B cell (primary cell): Measurements from ENCODE around the gene ZFYVE21.

Source experiments
- EZH2 ChIP-seq: IDR thresholded peaks from 2 replicates; pipeline ENCODE4 v1.6.1; 2012; ENCODE audit warnings: borderline replicate concordance, low read depth, mild to moderate bottlenecking, moderate library complexity, low read length; ENCODE audit not compliant: insufficient read depth, poor library complexity, severe bottlenecking
- TF ChIP-seq, protein P1 (sequence below): fragments of 200-600 bp; IDR thresholded peaks from one replicate; pipeline ENCODE4 v1.8.0; 2022; ENCODE audit warnings: antibody characterized with exemption, mild to moderate bottlenecking

DNA sequence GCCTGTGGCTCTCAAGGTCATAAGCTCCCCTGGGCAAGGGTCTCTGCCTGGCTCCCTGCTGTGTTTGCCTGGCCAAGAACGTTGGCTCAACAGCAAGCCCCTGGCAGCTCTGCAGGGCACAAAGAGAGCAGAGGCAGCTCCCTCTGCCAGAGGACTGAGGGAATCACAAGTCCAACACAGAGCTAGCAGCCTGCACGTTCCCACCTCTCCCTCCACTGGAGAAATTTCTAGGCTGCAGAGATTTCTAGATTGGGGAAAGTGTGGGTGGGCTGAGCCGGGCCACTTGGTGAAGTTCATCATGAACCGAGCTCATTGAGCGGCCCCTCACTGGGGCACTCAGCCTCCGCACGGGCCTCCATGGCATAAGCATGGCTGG lies 19.8 kb downstream of the ZFYVE21 start:
- TF ChIP-seq, protein P1, sequence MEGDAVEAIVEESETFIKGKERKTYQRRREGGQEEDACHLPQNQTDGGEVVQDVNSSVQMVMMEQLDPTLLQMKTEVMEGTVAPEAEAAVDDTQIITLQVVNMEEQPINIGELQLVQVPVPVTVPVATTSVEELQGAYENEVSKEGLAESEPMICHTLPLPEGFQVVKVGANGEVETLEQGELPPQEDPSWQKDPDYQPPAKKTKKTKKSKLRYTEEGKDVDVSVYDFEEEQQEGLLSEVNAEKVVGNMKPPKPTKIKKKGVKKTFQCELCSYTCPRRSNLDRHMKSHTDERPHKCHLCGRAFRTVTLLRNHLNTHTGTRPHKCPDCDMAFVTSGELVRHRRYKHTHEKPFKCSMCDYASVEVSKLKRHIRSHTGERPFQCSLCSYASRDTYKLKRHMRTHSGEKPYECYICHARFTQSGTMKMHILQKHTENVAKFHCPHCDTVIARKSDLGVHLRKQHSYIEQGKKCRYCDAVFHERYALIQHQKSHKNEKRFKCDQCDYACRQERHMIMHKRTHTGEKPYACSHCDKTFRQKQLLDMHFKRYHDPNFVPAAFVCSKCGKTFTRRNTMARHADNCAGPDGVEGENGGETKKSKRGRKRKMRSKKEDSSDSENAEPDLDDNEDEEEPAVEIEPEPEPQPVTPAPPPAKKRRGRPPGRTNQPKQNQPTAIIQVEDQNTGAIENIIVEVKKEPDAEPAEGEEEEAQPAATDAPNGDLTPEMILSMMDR, result no peak
- TF ChIP-seq EZH2, result no peak
